Muscle layer of colon (tissue), 2 donors: Measurements from ENCODE around the gene ANKRD63.

Experiments used
- H3K27ac ChIP-seq: one replicate; pipeline ENCODE4 v1.7.0; 2013; ENCODE audit warnings: low read depth, mild to moderate bottlenecking, low read length, moderate library complexity
- H3K27me3 ChIP-seq, 2 donors: one replicate each; pipeline ENCODE4 v1.7.0; 2013; ENCODE audit warnings: low read length in 2 of 2, mild to moderate bottlenecking in 2 of 2; ENCODE audit not compliant: insufficient read depth in 2 of 2, control insufficient read depth in 1 of 2
- H3K36me3 ChIP-seq: one replicate; pipeline ENCODE4 v1.7.0; 2013; ENCODE audit warnings: mild to moderate bottlenecking, low read length; ENCODE audit not compliant: insufficient read depth
- H3K4me1 ChIP-seq: one replicate; pipeline ENCODE4 v1.7.0; 2013; ENCODE audit warnings: mild to moderate bottlenecking, low read length; ENCODE audit not compliant: insufficient read depth
- H3K4me3 ChIP-seq, 2 donors: one replicate each; pipeline ENCODE4 v1.7.0; 2013; ENCODE audit warnings: low read length in 2 of 2, low read depth in 1 of 2, mild to moderate bottlenecking in 1 of 2, moderate library complexity in 1 of 2
- H3K9ac ChIP-seq: one replicate; pipeline ENCODE4 v1.7.0; 2013; ENCODE audit warnings: low read length
- H3K9me3 ChIP-seq: one replicate; pipeline ENCODE4 v1.7.0; 2013; ENCODE audit warnings: mild to moderate bottlenecking, low read length
- donor health status: abdominal sarcoma.
- donor health status: Adenocarcinoma of cecum.

Gene ANKRD63

GRCh38 chr15:40252141-40252437, 30.8 kb downstream of the ANKRD63 start:
- Histone ChIP-seq H3K4me1 (peaks cover 5% of the 10 kb centered on the region), H3K27ac (no peak overlapping the region), H3K4me3 (no peak overlapping the region), H3K9ac (no peak overlapping the region), H3K9me3 (no peaks in the 10 kb centered on the region), H3K27me3 (peaks cover 0 to 26% of the 10 kb centered on the region in 2 donors), H3K36me3 (no peaks in the 10 kb centered on the region)

- Histone ChIP-seq H3K4me1 (peaks cover 5% of the 10 kb centered on the region), H3K27ac (no peak overlapping the region), H3K27me3 (peaks cover 0 to 26% of the 10 kb centered on the region in 2 donors), H3K4me3 (no peak overlapping the region), H3K9me3 (no peaks in the 10 kb centered on the region), H3K9ac (no peak overlapping the region), H3K36me3 (no peaks in the 10 kb centered on the region)
These were observed 31.3 kb downstream of the ANKRD63 start for GRCh38 chr15:40251486-40252140.

- Histone ChIP-seq H3K9me3 (no peaks in the 10 kb centered on the region), H3K27ac (no peak overlapping the region), H3K4me3 (no peak overlapping the region), H3K36me3 (no peaks in the 10 kb centered on the region), H3K4me1 (peaks cover 5% of the 10 kb centered on the region), H3K27me3 (peaks cover 0 to 26% of the 10 kb centered on the region in 2 donors), H3K9ac (no peak overlapping the region)
These were observed 31.9 kb downstream of the ANKRD63 start for GRCh38 chr15:40250771-40251483.

- H3K36me3 ChIP-seq, result no peaks in the 10 kb centered on the region
- H3K9ac ChIP-seq, result no peak overlapping the region
- H3K27me3 ChIP-seq, result peaks cover 0 to 21% of the 10 kb centered on the region in 2 donors
- H3K27ac ChIP-seq, result no peak overlapping the region
- no peaks in the 10 kb centered on the region for H3K9me3 ChIP-seq
- H3K4me3 ChIP-seq, result no peak overlapping the region
- peaks cover 5% of the 10 kb centered on the region for H3K4me1 ChIP-seq
These were observed 32.6 kb downstream of the ANKRD63 start for GRCh38 chr15:40250304-40250656.

- no peak overlapping the region for H3K4me3 ChIP-seq
- H3K9me3 ChIP-seq, result no peaks in the 10 kb centered on the region
- H3K9ac ChIP-seq, result no peak overlapping the region
- H3K4me1 ChIP-seq, result peaks cover 5% of the 10 kb centered on the region
- H3K36me3 ChIP-seq, result no peaks in the 10 kb centered on the region
- H3K27me3 ChIP-seq, result peaks cover 0 to 19% of the 10 kb centered on the region in 2 donors
- H3K27ac ChIP-seq, result no peak overlapping the region
These were observed 33.2 kb downstream of the ANKRD63 start for GRCh38 chr15:40249477-40250303.

- peaks cover 0 to 10% of the 10 kb centered on the region in 2 donors for H3K27me3 ChIP-seq
- peaks cover 3% of the 10 kb centered on the region for H3K4me1 ChIP-seq
- no peak overlapping the region for H3K27ac ChIP-seq
- H3K9me3 ChIP-seq, result no peaks in the 10 kb centered on the region
- no peak overlapping the region for H3K9ac ChIP-seq
- H3K4me3 ChIP-seq, result no peak overlapping the region
- no peaks in the 10 kb centered on the region for H3K36me3 ChIP-seq
These were observed 34.7 kb downstream of the ANKRD63 start for GRCh38 chr15:40248006-40248783.

- Histone ChIP-seq H3K4me3 (no peak overlapping the region), H3K4me1 (no peaks in the 10 kb centered on the region), H3K36me3 (no peaks in the 10 kb centered on the region), H3K27me3 (peaks cover 0 to 6% of the 10 kb centered on the region in 2 donors), H3K9me3 (no peaks in the 10 kb centered on the region), H3K9ac (no peak overlapping the region), H3K27ac (no peak overlapping the region)
These were observed 35.4 kb downstream of the ANKRD63 start for GRCh38 chr15:40247406-40247971.

GRCh38 chr15:40246496-40247280, 36.2 kb downstream of the ANKRD63 start:
- Histone ChIP-seq H3K27me3 (no peaks in the 10 kb centered on the region), H3K36me3 (no peaks in the 10 kb centered on the region), H3K4me3 (no peak overlapping the region), H3K4me1 (no peaks in the 10 kb centered on the region), H3K27ac (no peak overlapping the region), H3K9me3 (no peaks in the 10 kb centered on the region), H3K9ac (no peak overlapping the region)

- H3K9ac ChIP-seq, result no peak overlapping the region
- H3K9me3 ChIP-seq, result no peaks in the 10 kb centered on the region
- no peak overlapping the region for H3K27ac ChIP-seq
- H3K36me3 ChIP-seq, result no peaks in the 10 kb centered on the region
- H3K4me3 ChIP-seq, result no peak overlapping the region
- H3K4me1 ChIP-seq, result no peaks in the 10 kb centered on the region
- peaks cover 0 to 3% of the 10 kb centered on the region in 2 donors for H3K27me3 ChIP-seq
These were observed 37.0 kb downstream of the ANKRD63 start for GRCh38 chr15:40245666-40246450.

- H3K36me3 ChIP-seq, result no peaks in the 10 kb centered on the region
These were observed 37.8 kb downstream of the ANKRD63 start for GRCh38 chr15:40244961-40245523.

More at GRCh38 chr15:40244961-40245523, 37.8 kb downstream of the ANKRD63 start:
- H3K4me3 ChIP-seq, result no peak overlapping the region
- no peak overlapping the region for H3K27ac ChIP-seq
- H3K4me1 ChIP-seq, result no peaks in the 10 kb centered on the region
- H3K9ac ChIP-seq, result no peak overlapping the region
- H3K9me3 ChIP-seq, result no peaks in the 10 kb centered on the region
- peaks cover 0 to 5% of the 10 kb centered on the region in 2 donors for H3K27me3 ChIP-seq
